Mammary epithelial cell (primary cell): Measurements from ENCODE around the gene MAB21L4.

Experiments
- CTCF ChIP-seq, 2 donors: IDR thresholded peaks in 1 of 2; conservative IDR thresholded peaks in 1 of 2; 2 replicates each; pipeline ENCODE4 v1.5.1; 2011 to 2012; ENCODE audit warnings: inconsistent platforms in 2 of 2, low read length in 2 of 2, mild to moderate bottlenecking in 2 of 2, control low read depth in 1 of 2, low read depth in 1 of 2; ENCODE audit not compliant: insufficient read depth in 1 of 2; ENCODE audit errors: extremely low read depth in 1 of 2
- EZH2 ChIP-seq: IDR thresholded peaks from 2 replicates; pipeline ENCODE4 v1.6.1; 2012; ENCODE audit warnings: low read length, inconsistent platforms, borderline replicate concordance

GRCh38 chr2:240850756-240851077 lies 45.2 kb downstream of the MAB21L4 start:
- TF ChIP-seq CTCF (conservative IDR thresholded peaks at IDR 0.05 in 1 of 2, IDR thresholded peaks at IDR 0.05 in 1 of 2; ENCODE audit: extremely low read depth in 1 of 2, insufficient read depth in 1 of 2, low read depth in 1 of 2, low read length in 2 of 2) (no peak), EZH2 (no peak)
